Fibroblast of skin of right quadriceps (primary cell): ENCODE data around the gene TCERG1L.
"Not testable (repeated sequence)": the region's sequence is repeated elsewhere in the genome, so short reads cannot be mapped to it uniquely, and the experiment has no call there.

Experiments
- DNase-seq: peaks from one replicate; pipeline ENCODE4 v3.0.0-alpha.2; 2013

Gene TCERG1L

GRCh38 chr10:131311661-131312477 lies at the start of gene TCERG1L:
TSS of gene TCERG1L (minus strand) at chr10:131311721. CDS start at chr10:131311635, 86 bp downstream.
- no peak for DNase-seq

- DNase-seq = no peak
These were observed 47.4 kb upstream of the TCERG1L start for GRCh38 chr10:131358741-131359442.

- no peak for DNase-seq
These were observed 44.9 kb upstream of the TCERG1L start for GRCh38 chr10:131356442-131356841.

GRCh38 chr10:131355881-131356280 lies 44.4 kb upstream of the TCERG1L start:
- no peak for DNase-seq

- no peak for DNase-seq
These were observed 43.5 kb upstream of the TCERG1L start for GRCh38 chr10:131355056-131355455.

GRCh38 chr10:131354380-131354779 lies 42.9 kb upstream of the TCERG1L start:
- no peak for DNase-seq

GRCh38 chr10:131352765-131353290 lies 41.3 kb upstream of the TCERG1L start:
- DNase-seq = no peak

- DNase-seq = no peak
These were observed 39.1 kb upstream of the TCERG1L start for GRCh38 chr10:131350660-131351059.

- DNase-seq = no peak
These were observed 38.7 kb upstream of the TCERG1L start for GRCh38 chr10:131350245-131350644.

- DNase-seq = no peak
These were observed 34.9 kb upstream of the TCERG1L start for GRCh38 chr10:131346456-131346855.

- no peak for DNase-seq
These were observed 34.2 kb upstream of the TCERG1L start for GRCh38 chr10:131345691-131346090.

GRCh38 chr10:131344747-131345146 lies 33.2 kb upstream of the TCERG1L start:
- no peak for DNase-seq

GRCh38 chr10:131337741-131338140 lies 26.2 kb upstream of the TCERG1L start:
- no peak for DNase-seq

- DNase-seq = no peak
These were observed 21.3 kb upstream of the TCERG1L start for GRCh38 chr10:131332821-131333220.

GRCh38 chr10:131323880-131324279 lies 12.4 kb upstream of the TCERG1L start:
- DNase-seq = no peak

GRCh38 chr10:131323025-131323424 lies 11.5 kb upstream of the TCERG1L start:
- no peak for DNase-seq

GRCh38 chr10:131322575-131322974 lies 11.1 kb upstream of the TCERG1L start:
- DNase-seq = not testable (repeated sequence)

GRCh38 chr10:131320860-131321604 lies 9.5 kb upstream of the TCERG1L start:
- DNase-seq = no peak

- no peak for DNase-seq
These were observed 7.3 kb upstream of the TCERG1L start for GRCh38 chr10:131318814-131319213.

GRCh38 chr10:131318291-131318690 lies 6.8 kb upstream of the TCERG1L start:
- no peak for DNase-seq

- no peak for DNase-seq
These were observed 5.0 kb upstream of the TCERG1L start for GRCh38 chr10:131316321-131317075.

GRCh38 chr10:131315344-131315743 lies 3.8 kb upstream of the TCERG1L start:
- no peak for DNase-seq
